Measurements from ENCODE around the gene TBCD. TPM values are rescaled to one million over a fixed set of nuclear protein-coding genes. Genes with fewer than 3 reads are reported as not detected.

TBCD gene
- total RNA-seq, 1 experiment from 2014 or later = 173 TPM

DNA sequence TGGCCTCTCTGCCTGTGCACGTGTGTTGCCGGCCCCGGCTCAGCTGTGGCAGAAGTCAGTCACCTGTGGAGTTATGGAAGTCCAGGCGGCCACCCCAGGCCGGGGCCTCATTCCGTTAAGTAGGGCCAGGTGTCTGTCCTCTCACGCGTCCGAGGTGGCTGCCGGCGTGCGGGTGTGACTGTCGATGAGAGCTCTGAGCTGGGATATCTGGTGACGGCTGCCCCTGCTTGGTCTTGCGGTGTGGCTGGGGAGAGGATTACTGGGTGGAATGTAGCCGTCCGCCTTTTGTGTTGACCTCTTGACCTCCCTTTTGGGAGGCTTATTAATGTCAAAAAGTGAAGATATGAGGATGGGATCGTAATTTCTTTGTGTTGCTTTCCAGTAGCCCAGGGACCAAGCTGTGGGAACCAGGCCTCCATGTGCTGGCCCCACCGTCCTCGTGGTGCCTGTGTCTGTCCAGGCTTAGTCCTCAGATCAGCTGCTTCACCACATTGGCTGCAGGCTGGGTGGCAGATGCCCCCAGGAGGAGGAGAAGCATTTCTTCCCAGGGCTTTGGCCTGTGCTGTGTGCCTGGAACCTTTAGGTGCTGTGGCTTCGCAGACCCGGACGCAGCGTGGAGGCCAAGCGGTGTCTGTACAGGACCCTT is 111.0 kb downstream of the TBCD start:
- no peaks in the 10 kb centered on the region; the same call in 1 of the 2 replicates for H3K36me3 Mint-ChIP-seq
- ChIA-PET POLR2A (interaction anchor here (0.5 kb wide), 1 partner anchor 20 kb away, joined by 3 read pairs; no protein-coding TSS in a partner anchor), CTCF (interaction anchor here (1.0 to 1.7 kb wide), 4 partner anchors 8 to 81 kb away, joined by 3 to 9 read pairs (median 5); no protein-coding TSS in a partner anchor)
- H3K9me3 Mint-ChIP-seq = no peaks in the 10 kb centered on the region
- peak overlapping the region; percentile 92 for H3K27ac Mint-ChIP-seq
- H3K4me1 Mint-ChIP-seq = peaks cover 23% of the 10 kb centered on the region
- no peak overlapping the region for H3K4me3 Mint-ChIP-seq
- TF ChIP-seq HMGA2 (CRISPR knock-in tag; IDR thresholded peaks at IDR 0.05) (no peak), ELF4 (CRISPR knock-in tag; IDR thresholded peaks at IDR 0.05; ENCODE audit: low read depth) (no peak), ZSCAN18 (CRISPR knock-in tag; IDR thresholded peaks at IDR 0.05) (no peak)
- no peaks in the 10 kb centered on the region for H3K27me3 Mint-ChIP-seq (ENCODE audit: low read depth)
- ATAC-seq (no peak), DNase-seq (ENCODE audit: low spot score) (no peak)

DNA sequence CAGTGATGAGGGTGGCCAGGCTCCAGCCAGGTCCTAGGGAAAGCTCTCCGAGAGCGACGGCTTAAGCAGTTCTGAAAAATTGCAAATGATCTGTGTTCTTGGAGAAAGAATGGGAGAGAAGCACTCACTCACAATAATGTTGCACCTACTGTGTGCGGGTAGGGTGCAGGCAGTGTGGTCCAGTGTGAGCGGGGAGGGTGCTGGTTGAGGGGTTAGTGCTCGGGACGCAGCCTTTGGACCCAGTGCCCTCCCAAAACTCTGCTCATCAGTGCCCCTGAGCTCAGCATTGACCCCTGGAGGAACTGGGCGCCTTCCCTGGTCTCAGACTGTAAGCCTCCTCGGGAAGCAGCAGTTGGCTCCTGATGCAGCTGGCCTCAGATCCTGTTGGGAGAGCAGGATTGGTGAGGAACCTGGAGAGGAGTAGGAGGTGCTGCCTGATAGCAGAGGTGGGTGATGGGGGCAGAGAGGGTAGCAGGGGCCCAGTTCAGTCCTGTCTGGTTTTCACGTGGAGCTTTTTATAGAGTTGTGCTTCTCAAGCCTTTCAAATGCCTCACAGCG is 111.6 kb downstream of the TBCD start:
- CTCF ChIA-PET = interaction anchor here (1.0 to 1.7 kb wide), 5 partner anchors 8 to 82 kb away, joined by 3 to 9 read pairs (median 5); no protein-coding TSS in a partner anchor
- DNase-seq (ENCODE audit: low spot score) = no peak

More for the DNA sequence above, 111.6 kb downstream of the TBCD start:
- POLR2A ChIA-PET = interaction anchor here (0.5 kb wide), 1 partner anchor 20 kb away, joined by 3 read pairs; no protein-coding TSS in a partner anchor
- peak overlapping the region; percentile 92; the same call in 1 of the 2 replicates for H3K27ac Mint-ChIP-seq
- H3K36me3 Mint-ChIP-seq = no peaks in the 10 kb centered on the region; the same call in 1 of the 2 replicates
- H3K4me3 Mint-ChIP-seq = no peak overlapping the region
- H3K27me3 Mint-ChIP-seq (ENCODE audit: low read depth) = no peaks in the 10 kb centered on the region
- no peaks in the 10 kb centered on the region for H3K9me3 Mint-ChIP-seq
- TF ChIP-seq, protein P1, sequence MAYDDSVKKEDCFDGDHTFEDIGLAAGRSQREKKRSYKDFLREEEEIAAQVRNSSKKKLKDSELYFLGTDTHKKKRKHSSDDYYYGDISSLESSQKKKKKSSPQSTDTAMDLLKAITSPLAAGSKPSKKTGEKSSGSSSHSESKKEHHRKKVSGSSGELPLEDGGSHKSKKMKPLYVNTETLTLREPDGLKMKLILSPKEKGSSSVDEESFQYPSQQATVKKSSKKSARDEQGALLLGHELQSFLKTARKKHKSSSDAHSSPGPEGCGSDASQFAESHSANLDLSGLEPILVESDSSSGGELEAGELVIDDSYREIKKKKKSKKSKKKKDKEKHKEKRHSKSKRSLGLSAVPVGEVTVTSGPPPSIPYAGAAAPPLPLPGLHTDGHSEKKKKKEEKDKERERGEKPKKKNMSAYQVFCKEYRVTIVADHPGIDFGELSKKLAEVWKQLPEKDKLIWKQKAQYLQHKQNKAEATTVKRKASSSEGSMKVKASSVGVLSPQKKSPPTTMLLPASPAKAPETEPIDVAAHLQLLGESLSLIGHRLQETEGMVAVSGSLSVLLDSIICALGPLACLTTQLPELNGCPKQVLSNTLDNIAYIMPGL (CRISPR knock-in tag; IDR thresholded peaks at IDR 0.05) = no peak
- TF ChIP-seq ZNF281 (CRISPR knock-in tag; IDR thresholded peaks at IDR 0.05) (no peak), TP53 (CRISPR knock-in tag; IDR thresholded peaks at IDR 0.05) (no peak), NFE2L1 (CRISPR knock-in tag; IDR thresholded peaks at IDR 0.05) (no peak), EMX1 (CRISPR knock-in tag; IDR thresholded peaks at IDR 0.05) (no peak), NR1H2 (CRISPR knock-in tag; IDR thresholded peaks at IDR 0.05) (no peak)
- TF ChIP-seq, protein P2, sequence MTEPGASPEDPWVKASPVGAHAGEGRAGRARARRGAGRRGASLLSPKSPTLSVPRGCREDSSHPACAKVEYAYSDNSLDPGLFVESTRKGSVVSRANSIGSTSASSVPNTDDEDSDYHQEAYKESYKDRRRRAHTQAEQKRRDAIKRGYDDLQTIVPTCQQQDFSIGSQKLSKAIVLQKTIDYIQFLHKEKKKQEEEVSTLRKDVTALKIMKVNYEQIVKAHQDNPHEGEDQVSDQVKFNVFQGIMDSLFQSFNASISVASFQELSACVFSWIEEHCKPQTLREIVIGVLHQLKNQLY (CRISPR knock-in tag; IDR thresholded peaks at IDR 0.05) = no peak
- TF ChIP-seq, protein P3, sequence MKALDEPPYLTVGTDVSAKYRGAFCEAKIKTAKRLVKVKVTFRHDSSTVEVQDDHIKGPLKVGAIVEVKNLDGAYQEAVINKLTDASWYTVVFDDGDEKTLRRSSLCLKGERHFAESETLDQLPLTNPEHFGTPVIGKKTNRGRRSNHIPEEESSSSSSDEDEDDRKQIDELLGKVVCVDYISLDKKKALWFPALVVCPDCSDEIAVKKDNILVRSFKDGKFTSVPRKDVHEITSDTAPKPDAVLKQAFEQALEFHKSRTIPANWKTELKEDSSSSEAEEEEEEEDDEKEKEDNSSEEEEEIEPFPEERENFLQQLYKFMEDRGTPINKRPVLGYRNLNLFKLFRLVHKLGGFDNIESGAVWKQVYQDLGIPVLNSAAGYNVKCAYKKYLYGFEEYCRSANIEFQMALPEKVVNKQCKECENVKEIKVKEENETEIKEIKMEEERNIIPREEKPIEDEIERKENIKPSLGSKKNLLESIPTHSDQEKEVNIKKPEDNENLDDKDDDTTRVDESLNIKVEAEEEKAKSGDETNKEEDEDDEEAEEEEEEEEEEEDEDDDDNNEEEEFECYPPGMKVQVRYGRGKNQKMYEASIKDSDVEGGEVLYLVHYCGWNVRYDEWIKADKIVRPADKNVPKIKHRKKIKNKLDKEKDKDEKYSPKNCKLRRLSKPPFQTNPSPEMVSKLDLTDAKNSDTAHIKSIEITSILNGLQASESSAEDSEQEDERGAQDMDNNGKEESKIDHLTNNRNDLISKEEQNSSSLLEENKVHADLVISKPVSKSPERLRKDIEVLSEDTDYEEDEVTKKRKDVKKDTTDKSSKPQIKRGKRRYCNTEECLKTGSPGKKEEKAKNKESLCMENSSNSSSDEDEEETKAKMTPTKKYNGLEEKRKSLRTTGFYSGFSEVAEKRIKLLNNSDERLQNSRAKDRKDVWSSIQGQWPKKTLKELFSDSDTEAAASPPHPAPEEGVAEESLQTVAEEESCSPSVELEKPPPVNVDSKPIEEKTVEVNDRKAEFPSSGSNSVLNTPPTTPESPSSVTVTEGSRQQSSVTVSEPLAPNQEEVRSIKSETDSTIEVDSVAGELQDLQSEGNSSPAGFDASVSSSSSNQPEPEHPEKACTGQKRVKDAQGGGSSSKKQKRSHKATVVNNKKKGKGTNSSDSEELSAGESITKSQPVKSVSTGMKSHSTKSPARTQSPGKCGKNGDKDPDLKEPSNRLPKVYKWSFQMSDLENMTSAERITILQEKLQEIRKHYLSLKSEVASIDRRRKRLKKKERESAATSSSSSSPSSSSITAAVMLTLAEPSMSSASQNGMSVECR (CRISPR knock-in tag; IDR thresholded peaks at IDR 0.05; ENCODE audit: borderline replicate concordance) = no peak
- peaks cover 21% of the 10 kb centered on the region for H3K4me1 Mint-ChIP-seq
- ATAC-seq = no peak
